ENCODE measurements around the gene LAMP5.

LAMP5 gene

GRCh38 chr20:9550283-9550682 lies 35.9 kb downstream of the LAMP5 start:
- no peak for FAIRE-seq

DNA sequence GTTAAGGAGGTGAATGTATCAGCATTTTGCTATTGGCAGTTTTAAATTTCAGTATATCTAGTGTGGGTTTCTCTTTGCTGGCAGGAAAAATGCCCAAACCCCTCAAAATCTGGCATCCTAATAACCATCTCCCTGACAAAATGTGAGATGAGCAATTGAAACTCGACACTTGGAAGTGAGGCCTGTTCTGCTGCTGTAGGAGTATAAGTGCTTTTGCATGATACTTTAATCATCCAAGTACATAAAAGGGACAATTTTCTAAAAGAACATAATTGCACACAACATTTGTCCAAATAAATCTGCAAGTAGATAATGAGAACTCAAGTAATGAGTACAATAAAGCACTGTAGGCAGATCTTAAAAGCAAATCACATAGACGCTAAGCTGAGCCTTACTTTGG lies 36.5 kb downstream of the LAMP5 start:
- FAIRE-seq = no peak

- FAIRE-seq = no peak
These were observed 37.6 kb downstream of the LAMP5 start for GRCh38 chr20:9551808-9552550.

DNA sequence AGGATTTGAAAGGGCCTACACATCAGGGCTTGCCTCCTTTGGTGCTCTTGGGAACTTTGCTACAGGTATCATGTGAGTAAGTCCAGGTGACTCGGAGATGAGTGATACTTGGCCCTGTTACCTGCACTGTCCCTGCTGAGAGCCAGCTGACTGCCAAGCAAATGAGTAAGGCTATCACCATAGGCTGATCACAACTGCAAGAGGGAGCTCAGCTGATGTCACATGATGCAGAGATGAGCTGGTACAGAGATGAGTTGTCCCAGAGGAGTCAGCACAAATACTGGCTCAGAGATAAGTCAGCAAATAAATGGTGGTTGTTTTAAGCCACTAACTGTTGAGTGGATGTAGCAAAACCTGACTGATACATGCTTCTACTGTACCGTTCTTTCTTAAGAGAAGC lies 41.4 kb downstream of the LAMP5 start:
- no peak for FAIRE-seq

- FAIRE-seq = no peak
These were observed 43.0 kb downstream of the LAMP5 start for GRCh38 chr20:9557411-9557810.

DNA sequence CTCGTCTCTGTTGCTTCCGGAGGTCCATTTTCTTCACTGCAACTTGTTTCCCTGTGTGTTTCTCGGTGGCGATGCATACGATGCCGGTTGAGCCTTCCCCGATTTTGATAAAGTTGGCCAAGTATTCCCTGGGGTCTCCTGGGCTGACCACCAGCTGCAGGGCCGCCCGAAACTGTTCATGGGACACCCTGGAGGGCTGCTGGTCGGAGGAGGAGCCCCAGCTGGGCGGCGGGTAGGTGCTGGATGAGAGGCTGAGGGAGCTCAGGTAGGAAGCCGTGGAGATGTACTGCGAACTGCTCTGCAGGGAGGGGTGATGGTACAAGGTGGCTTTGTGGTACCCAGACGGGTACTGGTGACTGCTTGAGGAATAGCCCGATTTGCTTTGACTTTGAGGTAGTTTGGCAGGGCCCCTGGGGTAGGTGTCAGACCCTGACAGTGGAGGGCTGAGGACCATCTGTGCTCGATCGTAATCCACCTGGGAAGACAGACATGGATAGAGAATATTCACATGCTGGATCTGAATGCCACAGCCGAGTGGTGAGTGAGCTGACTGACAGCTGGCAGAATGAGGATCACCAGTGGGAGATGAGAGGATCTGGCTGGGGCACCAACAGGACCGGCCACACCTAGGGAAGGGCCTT lies 51.6 kb downstream of the LAMP5 start:
- no peak for FAIRE-seq

GRCh38 chr20:9566977-9567376 lies 52.6 kb downstream of the LAMP5 start:
- no peak for FAIRE-seq

GRCh38 chr20:9570612-9571011 lies 56.2 kb downstream of the LAMP5 start:
- no peak for FAIRE-seq

GRCh38 chr20:9571783-9572182 lies 57.4 kb downstream of the LAMP5 start:
- no peak for FAIRE-seq

DNA sequence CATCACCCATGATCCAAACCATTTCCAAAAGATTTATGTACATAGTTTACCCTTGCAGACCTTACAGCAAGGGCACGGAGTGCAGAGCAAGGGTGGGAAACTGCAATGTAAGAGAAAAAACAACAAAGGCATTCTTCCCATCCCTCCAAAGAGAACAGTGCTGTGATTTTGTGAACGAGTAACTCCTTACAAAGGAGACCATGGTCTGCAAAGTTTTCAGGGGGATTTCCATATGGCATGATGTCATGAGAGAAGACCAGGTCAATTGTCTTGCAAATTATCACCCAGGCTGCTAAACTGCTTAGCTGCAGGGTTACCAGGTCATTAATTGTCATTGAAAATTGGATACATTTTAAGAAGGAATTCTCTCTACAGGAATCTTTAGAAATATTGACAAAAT lies 58.3 kb downstream of the LAMP5 start:
- FAIRE-seq = no peak

- FAIRE-seq = no peak
These were observed 59.2 kb downstream of the LAMP5 start for GRCh38 chr20:9573335-9574151.

DNA sequence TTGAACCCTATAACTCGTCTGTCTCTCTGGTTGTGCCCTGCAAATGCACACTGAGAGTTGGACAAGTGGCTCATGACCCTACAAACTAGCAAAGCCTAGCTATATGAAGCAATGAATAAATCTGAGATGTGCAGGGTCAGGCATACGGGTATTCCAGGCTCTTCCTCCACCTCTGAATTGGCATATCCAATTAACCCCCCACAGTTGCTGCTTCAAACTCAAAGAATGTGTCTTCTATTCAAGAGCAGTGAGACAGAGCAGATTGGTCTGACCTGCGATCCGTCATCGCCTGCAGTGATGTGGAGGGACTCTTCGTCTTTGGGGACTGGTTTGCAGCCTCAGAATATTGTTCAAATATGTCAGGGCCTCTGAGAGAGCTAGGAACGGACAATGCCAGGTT lies 59.8 kb downstream of the LAMP5 start:
- no peak for FAIRE-seq

DNA sequence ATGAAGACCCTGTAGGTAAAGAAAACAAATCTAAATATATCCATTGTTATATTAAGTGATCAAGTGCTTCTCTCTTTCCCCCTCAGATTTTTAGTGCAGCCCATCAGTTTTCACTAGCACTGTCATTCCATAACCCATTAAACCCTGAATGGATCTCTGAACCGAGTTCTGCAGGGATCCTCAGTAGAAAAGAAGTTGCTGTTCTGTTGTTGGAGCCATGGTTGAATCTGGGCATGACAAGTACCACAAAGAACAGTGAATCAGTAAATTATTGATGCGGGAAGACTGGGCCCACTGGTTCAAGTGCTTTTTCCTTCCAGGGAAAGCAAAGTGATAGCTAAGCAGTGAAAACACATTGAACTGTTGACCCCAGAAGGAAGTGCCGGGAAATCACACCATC lies 60.4 kb downstream of the LAMP5 start:
- no peak for FAIRE-seq

- no peak for FAIRE-seq
These were observed 61.4 kb downstream of the LAMP5 start for GRCh38 chr20:9575836-9576235.

- no peak for FAIRE-seq
These were observed 62.3 kb downstream of the LAMP5 start for GRCh38 chr20:9576695-9577094.

DNA sequence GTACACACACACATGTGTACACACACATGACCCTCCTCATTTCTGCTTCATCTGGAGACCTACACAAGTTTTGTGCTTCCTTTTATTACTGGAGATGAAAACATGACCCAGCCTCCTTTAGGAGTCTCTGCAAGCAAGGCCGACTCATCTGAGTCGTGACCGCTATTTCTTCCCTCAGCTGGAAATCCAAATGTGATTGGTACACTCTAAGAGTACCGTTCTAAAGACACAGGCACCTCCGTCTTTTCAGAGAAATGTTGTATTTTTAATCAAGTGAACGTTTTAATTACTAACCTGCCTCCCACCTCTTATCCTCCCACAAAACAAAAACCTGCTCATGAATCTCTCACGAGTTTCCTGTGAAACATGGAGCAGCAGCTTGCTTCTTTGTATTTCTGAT lies 63.0 kb downstream of the LAMP5 start:
- FAIRE-seq = no peak

- no peak for FAIRE-seq
These were observed 64.2 kb downstream of the LAMP5 start for GRCh38 chr20:9578594-9578993.
